Lung (tissue), 12 donors: ENCODE measurements around the gene LGR6. TPM values are rescaled to one million over a fixed set of nuclear protein-coding genes. Genes with fewer than 3 reads are reported as not detected.

Experiments used
- ATAC-seq: fragments of 200-7000 bp; cut with Tn5 transposase; one replicate; pipeline ENCODE4 v1.9.1; 2020; ENCODE audit warnings: moderate number of reproducible peaks; ENCODE audit not compliant: insufficient read depth, low FRiP score
- DNase-seq, 3 donors: peaks; one replicate each; pipeline ENCODE4 v3.0.0-alpha.2; 2013 to 2017
- H3K27ac ChIP-seq, 2 donors: one replicate each; pipeline ENCODE4 v1.5.1; 2013; ENCODE audit warnings: mild to moderate bottlenecking in 2 of 2, moderate library complexity in 2 of 2, control low read depth in 1 of 2, inconsistent platforms in 1 of 2, low read depth in 1 of 2, low read length in 1 of 2
- H3K27me3 ChIP-seq, 3 donors: one replicate each; pipeline ENCODE4 v1.5.1; 2013; ENCODE audit warnings: low read length in 2 of 3; ENCODE audit not compliant: control insufficient read depth in 3 of 3, insufficient read depth in 3 of 3
- H3K36me3 ChIP-seq, 4 donors: one replicate each; pipeline ENCODE4 v1.5.1; 2013; ENCODE audit warnings: low read length in 4 of 4, mild to moderate bottlenecking in 1 of 4, moderate library complexity in 1 of 4; ENCODE audit not compliant: control insufficient read depth in 4 of 4, insufficient read depth in 4 of 4
- H3K4me1 ChIP-seq, 5 donors: one replicate each; pipeline ENCODE4 v1.5.1; 2013; ENCODE audit warnings: low read length in 5 of 5, mild to moderate bottlenecking in 2 of 5, moderate library complexity in 1 of 5; ENCODE audit not compliant: control insufficient read depth in 5 of 5, insufficient read depth in 5 of 5
- H3K4me3 ChIP-seq: one replicate; pipeline ENCODE4 v1.5.1; 2013; ENCODE audit warnings: mild to moderate bottlenecking, control low read depth, moderate library complexity
- H3K9ac ChIP-seq, 2 donors: one replicate each; pipeline ENCODE4 v1.5.1; 2013; ENCODE audit warnings: low read length in 2 of 2, control low read depth in 1 of 2; ENCODE audit not compliant: insufficient read depth in 1 of 2
- H3K9me3 ChIP-seq, 4 donors: one replicate each; pipeline ENCODE4 v1.5.1; 2013; ENCODE audit warnings: low read length in 3 of 4, mild to moderate bottlenecking in 1 of 4, moderate library complexity in 1 of 4; ENCODE audit not compliant: control insufficient read depth in 4 of 4, insufficient read depth in 3 of 4
- WGBS, 2 donors: extraction: QIAGEN DNeasy Blood & Tissue Kit; methylation state at CpG; one replicate each; pipeline ENCODE4 v1.1.7; 2013; 5-methylcytosine and 5-hydroxymethylcytosine counted together
- polyA plus RNA-seq, 2 donors: library from polyadenylated mRNA; stranded (reverse); fragments of 200-250 nt; gene quantifications; one replicate each; pipeline ENCODE4 v1.2.1, GENCODE V29; 2013
- total RNA-seq, 2 donors: library from RNA; depleted of rRNA in 1 of 2; stranded (reverse); fragments of >200 nt in 1 of 2; gene quantifications; one replicate each; pipeline ENCODE4 v1.2.1, GENCODE V29; 2014 to 2021
- TF ChIP-seq, protein P1 (sequence below): IDR thresholded peaks from 2 replicates; pipeline ENCODE4 v1.5.1; 2012; ENCODE audit warnings: mild to moderate bottlenecking; ENCODE audit errors: control extremely low read depth, extremely low read depth
- donor health status: control.
- donor health status: control.
- donor health status: Bipolar disorder and iron deficiency.
- donor health status: healthy.
- donor health status: DM: yes; HTN: yes; CAD: no.

LGR6 gene
- total and polyA plus RNA-seq, 4 donors: 0.57 to 4.1 (median 1.3) TPM

DNA sequence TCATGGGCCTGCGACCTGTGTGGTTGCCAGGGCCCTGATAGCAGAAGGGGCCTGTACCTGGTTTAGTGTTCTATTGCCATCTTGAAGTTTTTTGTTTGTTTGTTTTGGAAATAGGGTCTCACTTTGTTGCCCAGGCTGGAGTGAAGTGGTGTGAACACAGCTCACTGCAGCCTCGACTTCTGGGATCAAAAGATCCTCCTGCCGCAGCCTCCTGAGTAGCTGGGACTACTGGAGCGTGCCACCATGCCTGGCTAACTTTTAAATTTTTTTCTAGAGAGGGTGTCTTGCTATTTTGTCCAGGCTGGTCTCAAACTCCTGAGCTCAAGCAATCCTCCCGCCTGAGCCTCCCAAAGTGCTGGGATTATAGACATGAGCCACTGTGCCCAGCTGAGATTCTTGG lies 75.2 kb downstream of the LGR6 start:
- TF ChIP-seq, protein P1, sequence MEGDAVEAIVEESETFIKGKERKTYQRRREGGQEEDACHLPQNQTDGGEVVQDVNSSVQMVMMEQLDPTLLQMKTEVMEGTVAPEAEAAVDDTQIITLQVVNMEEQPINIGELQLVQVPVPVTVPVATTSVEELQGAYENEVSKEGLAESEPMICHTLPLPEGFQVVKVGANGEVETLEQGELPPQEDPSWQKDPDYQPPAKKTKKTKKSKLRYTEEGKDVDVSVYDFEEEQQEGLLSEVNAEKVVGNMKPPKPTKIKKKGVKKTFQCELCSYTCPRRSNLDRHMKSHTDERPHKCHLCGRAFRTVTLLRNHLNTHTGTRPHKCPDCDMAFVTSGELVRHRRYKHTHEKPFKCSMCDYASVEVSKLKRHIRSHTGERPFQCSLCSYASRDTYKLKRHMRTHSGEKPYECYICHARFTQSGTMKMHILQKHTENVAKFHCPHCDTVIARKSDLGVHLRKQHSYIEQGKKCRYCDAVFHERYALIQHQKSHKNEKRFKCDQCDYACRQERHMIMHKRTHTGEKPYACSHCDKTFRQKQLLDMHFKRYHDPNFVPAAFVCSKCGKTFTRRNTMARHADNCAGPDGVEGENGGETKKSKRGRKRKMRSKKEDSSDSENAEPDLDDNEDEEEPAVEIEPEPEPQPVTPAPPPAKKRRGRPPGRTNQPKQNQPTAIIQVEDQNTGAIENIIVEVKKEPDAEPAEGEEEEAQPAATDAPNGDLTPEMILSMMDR: no peak
- Histone ChIP-seq H3K9ac (no peak overlapping the region), H3K27me3 (peaks cover 0 to 23% (median 0%) of the 10 kb centered on the region in 3 donors), H3K4me1 (peaks cover 0 to 6% (median 0%) of the 10 kb centered on the region in 5 donors), H3K4me3 (no peak overlapping the region), H3K9me3 (no peaks in the 10 kb centered on the region), H3K36me3 (no peaks in the 10 kb centered on the region), H3K27ac (no peak overlapping the region)
- ATAC-seq (no peak), DNase-seq (no peak)
- WGBS, 2 donors: 93 to 100% methylated on average over 5 of the region's 5 CpGs

DNA sequence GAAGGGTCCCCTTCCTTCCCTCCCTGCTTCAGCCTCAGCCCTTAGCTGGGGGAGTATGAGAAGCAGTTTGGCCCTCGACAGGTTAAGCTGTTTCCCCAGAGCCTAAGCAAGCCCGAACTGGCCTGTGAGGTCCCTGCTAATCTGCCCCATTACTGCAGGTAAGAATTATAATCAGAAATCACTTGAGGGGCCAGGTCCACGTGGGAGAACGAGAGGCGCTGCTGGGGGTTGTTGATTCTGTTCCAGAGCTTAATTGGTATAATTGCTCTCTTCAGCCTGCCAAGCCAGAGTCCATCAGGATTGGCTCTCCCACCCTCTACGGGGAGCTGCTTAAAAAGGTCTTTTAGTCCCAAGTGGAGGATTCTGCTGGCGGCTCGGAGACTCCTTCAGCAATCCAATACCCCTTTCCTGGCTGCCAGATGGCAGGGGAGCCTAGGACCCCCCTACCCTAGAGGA lies 77.3 kb downstream of the LGR6 start:
- Histone ChIP-seq H3K4me1 (peaks cover 0 to 6% (median 0%) of the 10 kb centered on the region in 5 donors), H3K9ac (no peak overlapping the region), H3K27ac (no peak overlapping the region), H3K9me3 (no peaks in the 10 kb centered on the region), H3K27me3 (peaks cover 0 to 7% (median 0%) of the 10 kb centered on the region in 3 donors), H3K36me3 (no peaks in the 10 kb centered on the region), H3K4me3 (no peak overlapping the region)
- DNase-seq (no peak), ATAC-seq (no peak)
- TF ChIP-seq, protein P1: no peak
- WGBS, 2 donors: 59 to 73% methylated on average over 8 of the region's 8 CpGs

DNA sequence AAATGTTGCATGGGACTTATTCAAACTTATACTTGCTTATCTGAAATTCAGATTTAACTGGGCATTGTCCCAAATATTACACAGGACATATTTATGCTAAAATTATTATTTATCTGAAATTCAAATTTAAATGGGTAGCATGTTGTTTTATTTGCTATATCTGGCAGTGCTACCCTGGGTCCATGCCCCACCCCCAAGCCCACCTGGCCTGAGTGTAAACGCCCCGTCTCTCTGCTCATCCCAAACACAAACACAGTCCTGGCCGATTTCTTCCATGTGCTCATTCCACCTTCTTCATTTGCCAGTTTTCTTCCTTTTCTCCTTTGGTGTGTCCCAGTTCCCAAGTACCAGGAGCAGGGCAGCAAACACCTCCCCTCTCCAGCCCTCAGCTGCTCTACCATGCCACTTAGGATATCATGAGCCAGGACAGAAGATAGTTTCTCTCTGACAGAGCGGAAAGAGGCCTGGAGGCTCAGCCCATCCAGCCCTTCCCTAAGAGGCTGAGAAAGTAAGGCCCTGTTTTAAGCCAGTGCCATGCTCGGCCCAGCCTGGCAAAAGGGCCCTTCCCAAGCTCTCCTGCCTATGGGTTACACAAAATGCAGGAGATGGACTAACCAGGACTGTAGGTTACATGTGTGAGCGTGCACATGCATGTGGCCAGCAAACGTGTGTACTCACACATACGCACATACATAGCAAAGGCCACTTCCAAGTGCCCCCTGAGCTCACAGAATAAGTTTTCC lies 78.7 kb downstream of the LGR6 start:
- no peak for ATAC-seq
- H3K4me3 ChIP-seq: no peak overlapping the region
- no peaks in the 10 kb centered on the region for H3K9me3 ChIP-seq
- 87 to 91% methylated on average over 8 of the region's 8 CpGs for WGBS, 2 donors
- H3K4me1 ChIP-seq: peaks cover 0 to 6% (median 0%) of the 10 kb centered on the region in 5 donors
- no peaks in the 10 kb centered on the region for H3K27me3 ChIP-seq
- no peak for DNase-seq
- no peaks in the 10 kb centered on the region for H3K36me3 ChIP-seq
- TF ChIP-seq, protein P1: no peak
- no peak overlapping the region for H3K27ac ChIP-seq
- no peak overlapping the region for H3K9ac ChIP-seq
